ENCODE measurements around the gene SLC7A6OS.

SLC7A6OS gene

DNA sequence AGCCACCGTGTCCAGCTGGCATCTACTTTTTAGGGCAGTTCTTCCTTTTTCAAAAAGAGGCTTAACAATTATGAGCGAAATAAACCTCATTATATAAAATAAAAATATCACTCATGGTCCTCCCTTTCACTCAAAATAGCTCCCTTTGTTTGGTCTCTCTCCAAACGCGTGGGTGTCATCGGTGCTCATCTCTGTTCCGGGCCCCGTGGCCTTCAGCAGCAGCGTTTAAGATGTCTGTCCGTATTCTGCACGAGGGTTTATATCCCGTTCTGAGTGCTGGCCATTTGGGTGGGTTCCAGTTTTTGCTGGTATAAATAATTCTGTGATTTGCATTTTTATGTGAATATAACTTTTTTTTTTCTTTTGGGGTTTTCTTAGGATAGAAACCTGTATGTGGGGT, 33.5 kb upstream of the SLC7A6OS start:
- TF ChIP-seq GABPA (IDR thresholded peaks at IDR 0.05; ENCODE audit: low read depth) (no peak), SPI1 (IDR thresholded peaks at IDR 0.05; ENCODE audit: borderline replicate concordance, low read depth) (no peak), POLR2AphosphoS5 (IDR thresholded peaks at IDR 0.05; ENCODE audit: low read depth) (no peak), CTCF (IDR thresholded peaks at IDR 0.05; ENCODE audit: insufficient read depth, low read length) (no peak)
- TF ChIP-seq, protein P1, sequence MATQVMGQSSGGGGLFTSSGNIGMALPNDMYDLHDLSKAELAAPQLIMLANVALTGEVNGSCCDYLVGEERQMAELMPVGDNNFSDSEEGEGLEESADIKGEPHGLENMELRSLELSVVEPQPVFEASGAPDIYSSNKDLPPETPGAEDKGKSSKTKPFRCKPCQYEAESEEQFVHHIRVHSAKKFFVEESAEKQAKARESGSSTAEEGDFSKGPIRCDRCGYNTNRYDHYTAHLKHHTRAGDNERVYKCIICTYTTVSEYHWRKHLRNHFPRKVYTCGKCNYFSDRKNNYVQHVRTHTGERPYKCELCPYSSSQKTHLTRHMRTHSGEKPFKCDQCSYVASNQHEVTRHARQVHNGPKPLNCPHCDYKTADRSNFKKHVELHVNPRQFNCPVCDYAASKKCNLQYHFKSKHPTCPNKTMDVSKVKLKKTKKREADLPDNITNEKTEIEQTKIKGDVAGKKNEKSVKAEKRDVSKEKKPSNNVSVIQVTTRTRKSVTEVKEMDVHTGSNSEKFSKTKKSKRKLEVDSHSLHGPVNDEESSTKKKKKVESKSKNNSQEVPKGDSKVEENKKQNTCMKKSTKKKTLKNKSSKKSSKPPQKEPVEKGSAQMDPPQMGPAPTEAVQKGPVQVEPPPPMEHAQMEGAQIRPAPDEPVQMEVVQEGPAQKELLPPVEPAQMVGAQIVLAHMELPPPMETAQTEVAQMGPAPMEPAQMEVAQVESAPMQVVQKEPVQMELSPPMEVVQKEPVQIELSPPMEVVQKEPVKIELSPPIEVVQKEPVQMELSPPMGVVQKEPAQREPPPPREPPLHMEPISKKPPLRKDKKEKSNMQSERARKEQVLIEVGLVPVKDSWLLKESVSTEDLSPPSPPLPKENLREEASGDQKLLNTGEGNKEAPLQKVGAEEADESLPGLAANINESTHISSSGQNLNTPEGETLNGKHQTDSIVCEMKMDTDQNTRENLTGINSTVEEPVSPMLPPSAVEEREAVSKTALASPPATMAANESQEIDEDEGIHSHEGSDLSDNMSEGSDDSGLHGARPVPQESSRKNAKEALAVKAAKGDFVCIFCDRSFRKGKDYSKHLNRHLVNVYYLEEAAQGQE (IDR thresholded peaks at IDR 0.05; ENCODE audit: insufficient replicate concordance, low read depth), result no peak
- Histone ChIP-seq H3K4me3 (replicated peaks; ENCODE audit: insufficient read depth, low read length) (no peak overlapping the region), H3K27ac (replicated peaks) (no peak overlapping the region), H3K27me3 (ENCODE audit: insufficient read depth, poor library complexity, severe bottlenecking) (no peaks in the 10 kb centered on the region)
- DNase-seq (ENCODE audit: low read depth in 1 of 2, low spot score in 1 of 2), result no peak

GRCh38 chr16:68343137-68343536, 32.4 kb upstream of the SLC7A6OS start:
- TF ChIP-seq POLR2AphosphoS5 (IDR thresholded peaks at IDR 0.05; ENCODE audit: low read depth) (no peak), SPI1 (IDR thresholded peaks at IDR 0.05; ENCODE audit: borderline replicate concordance, low read depth) (no peak), GABPA (IDR thresholded peaks at IDR 0.05; ENCODE audit: low read depth) (no peak), CTCF (IDR thresholded peaks at IDR 0.05; ENCODE audit: insufficient read depth, low read length) (no peak)
- TF ChIP-seq, protein P1 (IDR thresholded peaks at IDR 0.05; ENCODE audit: insufficient replicate concordance, low read depth), result no peak
- Histone ChIP-seq H3K4me3 (replicated peaks; ENCODE audit: insufficient read depth, low read length) (no peak overlapping the region), H3K27ac (replicated peaks) (no peak overlapping the region), H3K27me3 (ENCODE audit: insufficient read depth, poor library complexity, severe bottlenecking) (no peaks in the 10 kb centered on the region)
- no peak for DNase-seq (ENCODE audit: low read depth in 1 of 2, low spot score in 1 of 2)

DNA sequence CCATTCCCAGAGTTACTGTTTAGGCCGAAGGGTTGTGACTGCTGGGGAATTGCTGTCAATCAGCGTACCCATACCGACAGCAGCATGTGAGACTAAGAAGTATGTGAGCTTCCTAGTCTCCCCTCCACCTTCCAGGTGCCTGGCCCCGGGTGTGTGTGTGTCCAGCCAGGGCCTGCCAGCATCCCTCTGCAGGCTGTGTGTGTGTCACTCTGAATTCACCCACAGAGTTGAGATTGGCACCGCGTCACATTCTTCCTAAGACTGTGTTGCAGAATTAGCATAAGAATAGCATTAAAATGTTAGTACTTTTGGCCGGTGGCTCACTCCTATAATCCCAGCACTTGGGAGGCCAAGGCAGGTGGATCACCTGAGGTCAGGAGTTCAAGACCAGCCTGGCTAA, 31.9 kb upstream of the SLC7A6OS start:
- DNase-seq (ENCODE audit: low read depth in 1 of 2, low spot score in 1 of 2), result no peak
- Histone ChIP-seq H3K27ac (replicated peaks) (no peak overlapping the region), H3K27me3 (ENCODE audit: insufficient read depth, poor library complexity, severe bottlenecking) (no peaks in the 10 kb centered on the region), H3K4me3 (replicated peaks; ENCODE audit: insufficient read depth, low read length) (no peak overlapping the region)
- TF ChIP-seq CTCF (IDR thresholded peaks at IDR 0.05; ENCODE audit: insufficient read depth, low read length), result no peak
- TF ChIP-seq POLR2AphosphoS5 (IDR thresholded peaks at IDR 0.05; ENCODE audit: low read depth), result no peak
- TF ChIP-seq, protein P1 (IDR thresholded peaks at IDR 0.05; ENCODE audit: insufficient replicate concordance, low read depth), result no peak
- TF ChIP-seq SPI1 (IDR thresholded peaks at IDR 0.05; ENCODE audit: borderline replicate concordance, low read depth), result no peak
- no peak for TF ChIP-seq GABPA (IDR thresholded peaks at IDR 0.05; ENCODE audit: low read depth)
